Body of pancreas (tissue), 4 donors: ENCODE results near the gene ZEB2.

ENCODE experiments used
- CTCF ChIP-seq, 7 experiments: fragments of 450-650 bp in 4 of 7; fragments of 200-600 bp in 3 of 7; sonication (generic) in 3 of 7; IDR thresholded peaks; one replicate each; pipeline ENCODE4 v1.5.1; 2016 to 2019; ENCODE audit warnings: antibody characterized with exemption in 7 of 7
- POLR2A ChIP-seq, 3 donors: fragments of 450-650 bp; IDR thresholded peaks; one replicate each; pipeline ENCODE4 v1.6.1; 2016; ENCODE audit warnings: antibody characterized with exemption in 3 of 3, mild to moderate bottlenecking in 2 of 3

GRCh38 chr2:144415386-144415785 lies 104.5 kb downstream of the ZEB2 start:
- no peak for TF ChIP-seq CTCF (IDR thresholded peaks at IDR 0.05)
- TF ChIP-seq POLR2A (IDR thresholded peaks at IDR 0.05) = no peak
